GM12892 (cell line): ENCODE measurements around the gene FASTKD1.

ENCODE experiments used
- POLR2A ChIP-seq: IDR thresholded peaks from 2 replicates; pipeline ENCODE4 v1.6.1; 2011; ENCODE audit warnings: low read depth, low read length, control low read depth
- POLR2AphosphoS5 ChIP-seq: IDR thresholded peaks from 2 replicates; pipeline ENCODE4 v1.6.1; 2011; ENCODE audit warnings: low read depth, low read length, control low read depth
- TAF1 ChIP-seq: IDR thresholded peaks from 2 replicates; pipeline ENCODE4 v1.6.1; 2011; ENCODE audit warnings: low read depth, mild to moderate bottlenecking, control low read depth, low read length, borderline replicate concordance

- TF ChIP-seq POLR2AphosphoS5, result no peak
- no peak for TF ChIP-seq POLR2A
- TF ChIP-seq TAF1, result no peak
Observed at GRCh38 chr2:169572189-169572588, 1.5 kb downstream of the FASTKD1 start.
